Measurements from ENCODE around the gene NOX1.
"Not testable (repeated sequence)": the region's sequence is repeated elsewhere in the genome, so short reads cannot be mapped to it uniquely, and the experiment has no call there.

The NOX1 gene

DNA sequence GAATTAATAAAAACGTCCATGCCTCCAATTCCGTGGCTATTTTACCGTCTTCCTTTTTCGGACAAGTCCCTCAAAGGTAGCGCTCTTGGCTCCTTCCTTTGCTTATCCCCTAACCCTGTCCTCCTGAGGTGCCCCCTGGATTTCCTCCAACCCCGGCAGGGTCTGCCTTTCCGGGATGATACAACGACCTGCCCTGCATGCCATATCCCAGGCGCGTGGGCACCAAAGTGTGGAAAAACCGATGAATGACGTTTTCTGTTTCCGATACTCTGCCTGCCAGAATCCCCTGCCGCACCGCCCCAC lies 54.7 kb downstream of the NOX1 start:
- in situ Hi-C loops (cut with HindIII; ENCODE audit: low pct_ligation_motif_present, low sequenced_read_pairs): no loop called here
- Histone ChIP-seq H3K27me3 (replicated peaks) (no peaks in the 10 kb centered on the region), H3K4me3 (ENCODE audit: low read depth, low read length) (peak overlapping the region; percentile 78), H3K36me3 (replicated peaks) (peaks cover 6% of the 10 kb centered on the region), H3K27ac (no peak overlapping the region)
- TF ChIP-seq, protein P1, sequence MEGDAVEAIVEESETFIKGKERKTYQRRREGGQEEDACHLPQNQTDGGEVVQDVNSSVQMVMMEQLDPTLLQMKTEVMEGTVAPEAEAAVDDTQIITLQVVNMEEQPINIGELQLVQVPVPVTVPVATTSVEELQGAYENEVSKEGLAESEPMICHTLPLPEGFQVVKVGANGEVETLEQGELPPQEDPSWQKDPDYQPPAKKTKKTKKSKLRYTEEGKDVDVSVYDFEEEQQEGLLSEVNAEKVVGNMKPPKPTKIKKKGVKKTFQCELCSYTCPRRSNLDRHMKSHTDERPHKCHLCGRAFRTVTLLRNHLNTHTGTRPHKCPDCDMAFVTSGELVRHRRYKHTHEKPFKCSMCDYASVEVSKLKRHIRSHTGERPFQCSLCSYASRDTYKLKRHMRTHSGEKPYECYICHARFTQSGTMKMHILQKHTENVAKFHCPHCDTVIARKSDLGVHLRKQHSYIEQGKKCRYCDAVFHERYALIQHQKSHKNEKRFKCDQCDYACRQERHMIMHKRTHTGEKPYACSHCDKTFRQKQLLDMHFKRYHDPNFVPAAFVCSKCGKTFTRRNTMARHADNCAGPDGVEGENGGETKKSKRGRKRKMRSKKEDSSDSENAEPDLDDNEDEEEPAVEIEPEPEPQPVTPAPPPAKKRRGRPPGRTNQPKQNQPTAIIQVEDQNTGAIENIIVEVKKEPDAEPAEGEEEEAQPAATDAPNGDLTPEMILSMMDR (IDR thresholded peaks at IDR 0.05; ENCODE audit: low read depth, low read length, missing control alignments): no peak
- no peak for DNase-seq

DNA sequence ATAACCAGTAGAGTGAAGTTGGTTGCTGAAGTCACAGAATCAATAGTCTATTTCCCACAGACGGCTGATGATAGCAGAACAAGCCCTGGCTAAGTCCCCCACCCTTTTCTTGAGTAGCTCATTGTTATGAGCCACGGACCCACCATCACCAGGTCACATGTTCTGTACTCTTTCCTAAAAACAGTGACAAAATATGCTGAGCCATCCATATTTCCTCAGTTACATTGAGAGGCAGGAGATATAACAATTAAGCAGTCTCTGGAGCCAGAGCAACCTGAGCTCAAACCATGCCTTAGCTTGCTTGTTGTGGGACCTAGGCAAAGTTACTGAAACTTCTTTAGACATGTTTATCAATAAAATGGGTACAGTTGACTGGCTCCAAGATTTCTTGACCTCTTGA lies 56.8 kb downstream of the NOX1 start:
- no peak overlapping the region for H3K27ac ChIP-seq
- H3K36me3 ChIP-seq (replicated peaks): no peaks in the 10 kb centered on the region
- in situ Hi-C loops (cut with HindIII; ENCODE audit: low pct_ligation_motif_present, low sequenced_read_pairs): no loop called here
- DNase-seq: no peak
- H3K27me3 ChIP-seq (replicated peaks): no peaks in the 10 kb centered on the region
- TF ChIP-seq, protein P1 (IDR thresholded peaks at IDR 0.05; ENCODE audit: low read depth, low read length, missing control alignments): no peak
- H3K4me3 ChIP-seq (ENCODE audit: low read depth, low read length): no peak overlapping the region

GRCh38 chrX:100812216-100813158 lies 61.7 kb downstream of the NOX1 start:
- DNase-seq: no peak
- Histone ChIP-seq H3K4me3 (ENCODE audit: low read depth, low read length) (no peak overlapping the region), H3K27ac (no peak overlapping the region), H3K36me3 (replicated peaks) (no peaks in the 10 kb centered on the region), H3K27me3 (replicated peaks) (no peaks in the 10 kb centered on the region)
- in situ Hi-C loops (cut with HindIII; ENCODE audit: low pct_ligation_motif_present, low sequenced_read_pairs): no loop called here
- TF ChIP-seq, protein P1 (IDR thresholded peaks at IDR 0.05; ENCODE audit: low read depth, low read length, missing control alignments): no peak

GRCh38 chrX:100808265-100808664 lies 65.9 kb downstream of the NOX1 start:
- H3K36me3 ChIP-seq (replicated peaks); H3K27ac ChIP-seq; H3K4me3 ChIP-seq (ENCODE audit: low read depth, low read length); in situ Hi-C loops (cut with HindIII; ENCODE audit: low pct_ligation_motif_present, low sequenced_read_pairs); H3K27me3 ChIP-seq (replicated peaks); DNase-seq: not testable (repeated sequence)

DNA sequence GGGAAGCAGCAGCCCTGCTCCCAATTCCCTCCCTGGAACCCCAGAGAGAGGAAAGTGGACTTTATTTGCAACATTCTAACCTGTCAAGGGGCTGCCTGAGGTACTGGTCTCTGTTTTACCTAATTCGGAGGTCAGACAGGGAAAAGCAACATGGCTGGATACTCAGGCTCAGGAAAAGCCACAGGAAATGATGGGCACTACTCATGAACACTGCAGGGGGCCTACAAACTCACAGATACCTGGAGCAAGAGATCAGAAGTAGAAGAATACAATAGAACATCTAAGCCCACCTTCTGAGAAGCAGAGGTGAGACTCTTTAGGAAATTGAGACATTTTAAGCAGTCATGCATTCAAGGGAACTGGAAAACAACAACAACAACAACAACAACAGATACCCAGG lies 69.4 kb downstream of the NOX1 start:
- H3K36me3 ChIP-seq (replicated peaks): no peaks in the 10 kb centered on the region
- H3K27me3 ChIP-seq (replicated peaks): no peaks in the 10 kb centered on the region
- no peak for DNase-seq
- in situ Hi-C loops (cut with HindIII; ENCODE audit: low pct_ligation_motif_present, low sequenced_read_pairs): no loop called here
- no peak overlapping the region for H3K4me3 ChIP-seq (ENCODE audit: low read depth, low read length)
- no peak overlapping the region for H3K27ac ChIP-seq
- TF ChIP-seq, protein P1 (IDR thresholded peaks at IDR 0.05; ENCODE audit: low read depth, low read length, missing control alignments): no peak

DNA sequence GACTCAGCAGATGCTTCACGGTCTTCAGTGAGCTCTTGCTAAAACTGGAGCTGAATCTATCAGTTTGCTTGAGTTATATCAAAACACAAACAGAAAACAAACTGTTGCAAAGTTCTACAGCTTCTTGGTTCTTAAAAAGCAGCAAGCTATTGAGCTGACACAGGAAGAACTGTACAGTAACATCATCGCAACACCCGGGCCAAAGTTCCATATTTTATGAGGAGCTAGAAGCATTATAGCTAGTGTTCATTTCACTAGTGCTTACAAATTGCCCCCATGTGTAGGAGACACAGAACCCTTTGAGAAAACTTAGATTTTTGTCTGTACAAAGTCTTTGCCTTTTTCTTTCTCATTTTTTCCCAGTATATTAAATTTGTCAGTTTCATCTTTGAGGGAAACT lies 71.3 kb downstream of the NOX1 start:
- no peaks in the 10 kb centered on the region for H3K27me3 ChIP-seq (replicated peaks)

More for the DNA sequence above, 71.3 kb downstream of the NOX1 start:
- in situ Hi-C loops (cut with HindIII; ENCODE audit: low pct_ligation_motif_present, low sequenced_read_pairs): no loop called here
- no peak for DNase-seq
- Histone ChIP-seq H3K36me3 (replicated peaks) (no peaks in the 10 kb centered on the region), H3K27ac (no peak overlapping the region), H3K4me3 (ENCODE audit: low read depth, low read length) (no peak overlapping the region)
- TF ChIP-seq, protein P1 (IDR thresholded peaks at IDR 0.05; ENCODE audit: low read depth, low read length, missing control alignments): no peak
